HepG2 (cell line): Measurements from ENCODE around the gene CDH11. TPM values are rescaled to one million over a fixed set of nuclear protein-coding genes. Genes with fewer than 3 reads are reported as not detected.

Experiments
- ATAC-seq: fragments of 200-7000 bp; cut with Tn5 transposase; 3 replicates; pipeline ENCODE4 v1.9.1; 2020; ENCODE audit warnings: mild to moderate bottlenecking, moderate library complexity
- BruUV-seq: library from RNA; stranded (reverse); fragments of 400-500 nt; replicated peaks from 2 replicates; lab custom pipeline; 2021; lab: Mats Ljungman, UMichigan
- CTCF ChIA-PET: fragments of 300-600 bp; formaldehyde crosslinking; extraction: SDS; loops from one replicate; lab custom pipeline; 2021; ENCODE audit warnings: low total read pairs, inconsistent platforms, low intra/inter-chr PET ratio; lab: Yijun Ruan, JAX
- POLR2A ChIA-PET: fragments of 350-600 bp; sonication (Branson Sonifier 250); formaldehyde crosslinking; loops from one replicate; lab custom pipeline; 2020; ENCODE audit warnings: antibody characterized with exemption, inconsistent platforms; lab: Yijun Ruan, JAX
- DNase-seq: peaks from one replicate; pipeline ENCODE4 v3.0.0-alpha.2; 2015; ENCODE audit warnings: low spot score
- FAIRE-seq: peaks from 3 replicates; lab custom pipeline; 2011; peaks lifted over from hg19 to GRCh38; lab: Jason Lieb, UNC
- H2AFZ ChIP-seq: one replicate; pipeline ENCODE4 v1.6.1; 2011; ENCODE audit warnings: low read length, inconsistent platforms
- H3K27ac ChIP-seq: fragments of 300-600 bp; 3 replicates; pipeline ENCODE4 v1.8.0; 2011; ENCODE audit warnings: mixed run types, mild to moderate bottlenecking, mixed read lengths, low read length, inconsistent platforms; ENCODE audit not compliant: insufficient read depth; ENCODE audit errors: extremely low read length
- H3K27me3 ChIP-seq, 2 experiments: fragments of 200-600 bp in 1 of 2; 2 replicates in 1 of 2; 3 replicates in 1 of 2; pipeline versions ENCODE4 v1.6.0 to v1.8.0; 2011; ENCODE audit warnings: low read length in 2 of 2, mild to moderate bottlenecking in 2 of 2, moderate library complexity in 2 of 2, inconsistent platforms in 1 of 2; ENCODE audit not compliant: insufficient read depth in 2 of 2, control insufficient read depth in 1 of 2
- H3K36me3 ChIP-seq, 2 experiments: fragments of 200-600 bp in 1 of 2; replicated peaks in 1 of 2; 2 replicates in 1 of 2; 3 replicates in 1 of 2; pipeline versions ENCODE4 v1.5.1 to v1.8.0; 2011; ENCODE audit warnings: low read length in 2 of 2, inconsistent platforms in 1 of 2; ENCODE audit not compliant: insufficient read depth in 2 of 2, control insufficient read depth in 1 of 2
- H3K4me1 ChIP-seq: 2 replicates; pipeline ENCODE4 v1.5.1; 2012; ENCODE audit warnings: low read length, inconsistent platforms; ENCODE audit not compliant: insufficient read depth
- H3K4me2 ChIP-seq: 2 replicates; pipeline ENCODE4 v1.6.0; 2011; ENCODE audit warnings: low read depth, low read length, inconsistent platforms
- H3K4me3 ChIP-seq, 3 experiments: fragments of 200-600 bp in 1 of 3; sonication (generic), shearing (Covaris generic) in 1 of 3; replicated peaks in 1 of 3; 2 replicates each; pipeline ENCODE4 v1.5.1; 2011 to 2016; ENCODE audit warnings: low read length in 3 of 3, inconsistent platforms in 2 of 3, low read depth in 2 of 3, mild to moderate bottlenecking in 2 of 3, control low read depth in 1 of 3, mixed read lengths in 1 of 3; ENCODE audit not compliant: insufficient read depth in 1 of 3
- H3K79me2 ChIP-seq: one replicate; pipeline ENCODE4 v1.6.1; 2011; ENCODE audit warnings: low read length, inconsistent platforms; ENCODE audit not compliant: insufficient read depth
- H3K9ac ChIP-seq: 2 replicates; pipeline ENCODE4 v1.6.0; 2011; ENCODE audit warnings: mild to moderate bottlenecking, low read depth, low read length, inconsistent platforms; ENCODE audit not compliant: insufficient read depth
- H3K9me3 ChIP-seq: 2 replicates; pipeline ENCODE4 v1.5.1; 2012; ENCODE audit warnings: mild to moderate bottlenecking, low read length
- H4K20me1 ChIP-seq: 2 replicates; pipeline ENCODE4 v1.6.0; 2011; ENCODE audit warnings: inconsistent platforms, mild to moderate bottlenecking, low read length, moderate library complexity; ENCODE audit not compliant: insufficient read depth
- ATM ChIP-seq: fragments of 450-650 bp; IDR thresholded peaks from 2 replicates; pipeline ENCODE4 v1.7.1; 2017; ENCODE audit warnings: mild to moderate bottlenecking, borderline replicate concordance
- CREM ChIP-seq, 2 experiments: sonication (generic) in 1 of 2; formaldehyde crosslinking in 1 of 2; IDR thresholded peaks; 2 replicates each; pipeline versions ENCODE4 v1.4.0 to v1.6.1; 2016 to 2020; ENCODE audit warnings: antibody characterized with exemption in 1 of 2, mild to moderate bottlenecking in 1 of 2, missing genetic modification reagents in 1 of 2
- PPARG ChIP-seq: conservative IDR thresholded peaks from 2 replicates; pipeline ENCODE4 v1.6.1; 2016; ENCODE audit warnings: missing biosample characterization, missing genetic modification reagents
- ZFY ChIP-seq: sonication (generic); formaldehyde crosslinking; IDR thresholded peaks from 2 replicates; pipeline ENCODE4 v1.4.0; 2020; ENCODE audit warnings: missing genetic modification reagents
- ZNF432 ChIP-seq: sonication (generic); formaldehyde crosslinking; IDR thresholded peaks from 2 replicates; pipeline ENCODE4 v1.5.0; 2020; ENCODE audit warnings: missing genetic modification reagents, mild to moderate bottlenecking, borderline replicate concordance
- ZNF451 ChIP-seq: sonication (generic); formaldehyde crosslinking; IDR thresholded peaks from 2 replicates; pipeline ENCODE4 v1.5.0; 2020; ENCODE audit warnings: mild to moderate bottlenecking, missing genetic modification reagents
- ZNF550 ChIP-seq: sonication (generic); formaldehyde crosslinking; IDR thresholded peaks from 2 replicates; pipeline ENCODE4 v1.4.0; 2020; ENCODE audit warnings: mild to moderate bottlenecking, missing genetic modification reagents, borderline replicate concordance
- ZNF678 ChIP-seq: sonication (generic); formaldehyde crosslinking; IDR thresholded peaks from 2 replicates; pipeline ENCODE4 v1.4.0; 2020; ENCODE audit warnings: mild to moderate bottlenecking, missing genetic modification reagents
- WGBS: methylation state at CpG from one replicate; pipeline ENCODE4 v1.1.6; 2017; ENCODE audit warnings: low lambda C conversion rate; 5-methylcytosine and 5-hydroxymethylcytosine counted together
- in situ Hi-C: cut with HindIII; loops from 2 replicates; pipeline ENCODE4 v1.10.0; 2017; ENCODE audit warnings: low pct_unique_long_range_greater_than_20kb; ENCODE audit not compliant: extremely low pct_ligation_motif_present
- intact Hi-C: fragments of 100-400 bp; cut with micrococcal nuclease; formaldehyde crosslinking; loops from one replicate; pipeline ENCODE4 v1.10.0; 2022; ENCODE audit not compliant: unreplicated experiment
- polyA plus RNA-seq, 8 experiments: library from polyadenylated mRNA; depleted of rRNA in 3 of 8; stranded (reverse) in 7 of 8; unstranded in 1 of 8; fragments of >200 nt; fragmentation: Illumina TruSeq in 4 of 8; extraction: Trizol in 4 of 8; gene quantifications; 2 replicates each; pipeline versions ENCODE4 v1.2.1 to v1.2.3, GENCODE V29; 2011 to 2016; ENCODE audit warnings: low read depth in 4 of 8, missing spikeins in 1 of 8, mixed read lengths in 1 of 8; ENCODE audit not compliant: insufficient read depth in 1 of 8
- total RNA-seq, 5 experiments: library from RNA; depleted of rRNA; stranded (reverse); fragments of >200 nt; fragmentation: Illumina TruSeq; extraction: Trizol; gene quantifications; 2 replicates each; pipeline ENCODE4 v1.2.3, GENCODE V29; 2016; ENCODE audit warnings: low read depth in 1 of 5
- TF ChIP-seq, protein P1 (sequence below): sonication (generic); formaldehyde crosslinking; IDR thresholded peaks from 2 replicates; pipeline ENCODE4 v1.5.1; 2020; ENCODE audit warnings: mild to moderate bottlenecking, missing genetic modification reagents, borderline replicate concordance

Gene CDH11
- total and polyA plus RNA-seq, 2 of the 13 experiments (the other 11 are each of a cell fraction or from before 2014, with no cell fraction given) = not detected

DNA sequence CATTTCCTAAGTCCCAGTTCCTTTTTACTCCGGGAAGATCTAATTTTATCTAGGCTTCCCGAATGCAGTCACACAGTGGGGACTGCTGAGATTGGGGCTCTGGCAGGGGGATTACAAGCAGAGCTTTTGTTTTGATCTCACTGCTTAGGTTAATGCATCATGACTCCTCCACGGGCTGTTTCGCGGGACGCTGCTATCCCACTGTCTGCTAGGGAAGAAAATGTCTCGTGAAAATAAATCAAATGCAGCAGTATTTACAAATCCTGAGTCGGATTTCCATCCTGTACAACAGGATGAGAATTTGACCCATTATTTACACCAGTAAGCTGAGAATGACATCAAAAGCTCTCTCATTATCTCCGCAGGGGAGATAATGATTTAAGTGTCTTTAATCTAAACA lies 83.8 kb downstream of the CDH11 start:
- H3K36me3 ChIP-seq = no peaks in the 10 kb centered on the region
- no peaks in the 10 kb centered on the region for H4K20me1 ChIP-seq
- no TSS peak for BruUV-seq
- ATAC-seq (no peak), DNase-seq (no peak), FAIRE-seq (no peak)
- no peak overlapping the region for H3K27ac ChIP-seq
- in situ Hi-C loops (no loop called here), intact Hi-C loops (no loop called here)
- no peaks in the 10 kb centered on the region for H3K4me1 ChIP-seq
- POLR2A ChIA-PET = no interaction called here
- H3K27me3 ChIP-seq = no peaks in the 10 kb centered on the region
- 48% methylated on average over 9 of the region's 9 CpGs for whole genome bisulfite sequencing
- CTCF ChIA-PET = no interaction called here
- H3K4me3 ChIP-seq = no peak overlapping the region
- TF ChIP-seq ZNF550 (no peak), ATM (no peak), ZFY (CRISPR knock-in tag) (no peak), ZNF432 (CRISPR knock-in tag) (no peak), CREM (IDR thresholded peaks at IDR 0.05) (no peak), CREM (CRISPR knock-in tag; IDR thresholded peaks at IDR 0.05) (no peak), ZNF678 (no peak), PPARG (CRISPR knock-in tag) (no peak), ZNF451 (no peak)
- TF ChIP-seq, protein P1, sequence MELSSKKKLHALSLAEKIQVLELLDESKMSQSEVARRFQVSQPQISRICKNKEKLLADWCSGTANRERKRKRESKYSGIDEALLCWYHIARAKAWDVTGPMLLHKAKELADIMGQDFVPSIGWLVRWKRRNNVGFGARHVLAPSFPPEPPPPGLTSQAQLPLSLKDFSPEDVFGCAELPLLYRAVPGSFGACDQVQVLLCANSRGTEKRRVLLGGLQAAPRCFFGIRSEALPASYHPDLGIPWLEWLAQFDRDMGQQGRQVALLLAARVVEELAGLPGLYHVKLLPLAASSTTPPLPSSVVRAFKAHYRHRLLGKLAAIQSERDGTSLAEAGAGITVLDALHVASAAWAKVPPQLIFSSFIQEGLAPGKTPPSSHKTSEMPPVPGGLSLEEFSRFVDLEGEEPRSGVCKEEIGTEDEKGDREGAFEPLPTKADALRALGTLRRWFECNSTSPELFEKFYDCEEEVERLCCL (CRISPR knock-in tag) = no peak
- no peaks in the 10 kb centered on the region for H3K79me2 ChIP-seq
- H3K9ac ChIP-seq = no peak overlapping the region
- H2AFZ ChIP-seq = no peak overlapping the region
- no peak overlapping the region for H3K4me2 ChIP-seq
- H3K9me3 ChIP-seq = peaks cover 6% of the 10 kb centered on the region; the same call in 1 of the 2 replicates
